ENCODE results near the gene LY6G6C.

The LY6G6C gene

GRCh38 chr6:31741815-31742214 is 20.3 kb upstream of the LY6G6C start:
- no peak for DNase-seq (ENCODE audit: low read depth)

- DNase-seq (ENCODE audit: low read depth), result no peak
Measured at GRCh38 chr6:31740397-31741223, 19.1 kb upstream of the LY6G6C start.

DNA sequence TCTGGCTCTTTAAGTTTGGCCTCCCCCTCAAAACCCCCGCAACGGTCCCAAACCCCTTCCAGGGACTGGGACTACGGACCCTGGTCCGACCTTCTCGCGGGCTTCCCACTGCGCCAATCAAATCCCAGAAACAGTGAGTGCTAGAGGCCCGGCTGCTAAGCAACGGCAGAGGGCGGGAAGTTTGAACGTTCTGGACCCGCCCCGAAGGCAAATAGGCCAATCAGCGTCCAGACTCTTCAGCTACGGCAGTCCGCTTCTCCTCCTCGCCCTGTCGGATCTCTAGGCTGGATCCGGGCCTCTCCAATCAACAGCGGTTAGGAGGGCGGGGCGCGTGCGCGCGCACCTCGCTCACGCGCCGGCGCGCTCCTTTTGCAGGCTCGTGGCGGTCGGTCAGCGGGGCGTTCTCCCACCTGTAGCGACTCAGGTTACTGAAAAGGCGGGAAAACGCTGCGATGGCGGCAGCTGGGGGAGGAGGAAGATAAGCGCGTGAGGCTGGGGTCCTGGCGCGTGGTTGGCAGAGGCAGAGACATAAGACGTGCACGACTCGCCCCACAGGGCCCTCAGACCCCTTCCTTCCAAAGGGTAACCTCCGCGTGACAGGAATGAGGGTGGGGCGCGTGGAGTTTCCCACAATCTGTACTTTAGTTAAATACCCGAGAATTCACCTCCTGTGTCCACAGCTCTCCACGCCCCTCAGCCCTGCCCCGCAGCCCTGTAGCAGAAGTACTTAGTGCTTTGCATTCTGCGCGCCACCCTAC is 18.3 kb upstream of the LY6G6C start, which contains the start of gene MSH5:
MSH5 (plus strand) TSS at position 367 of the 758 bp plus-strand sequence. CDS start 462 bp downstream, outside the sequence.
- DNase-seq (ENCODE audit: low read depth), result peak; percentile 99

DNA sequence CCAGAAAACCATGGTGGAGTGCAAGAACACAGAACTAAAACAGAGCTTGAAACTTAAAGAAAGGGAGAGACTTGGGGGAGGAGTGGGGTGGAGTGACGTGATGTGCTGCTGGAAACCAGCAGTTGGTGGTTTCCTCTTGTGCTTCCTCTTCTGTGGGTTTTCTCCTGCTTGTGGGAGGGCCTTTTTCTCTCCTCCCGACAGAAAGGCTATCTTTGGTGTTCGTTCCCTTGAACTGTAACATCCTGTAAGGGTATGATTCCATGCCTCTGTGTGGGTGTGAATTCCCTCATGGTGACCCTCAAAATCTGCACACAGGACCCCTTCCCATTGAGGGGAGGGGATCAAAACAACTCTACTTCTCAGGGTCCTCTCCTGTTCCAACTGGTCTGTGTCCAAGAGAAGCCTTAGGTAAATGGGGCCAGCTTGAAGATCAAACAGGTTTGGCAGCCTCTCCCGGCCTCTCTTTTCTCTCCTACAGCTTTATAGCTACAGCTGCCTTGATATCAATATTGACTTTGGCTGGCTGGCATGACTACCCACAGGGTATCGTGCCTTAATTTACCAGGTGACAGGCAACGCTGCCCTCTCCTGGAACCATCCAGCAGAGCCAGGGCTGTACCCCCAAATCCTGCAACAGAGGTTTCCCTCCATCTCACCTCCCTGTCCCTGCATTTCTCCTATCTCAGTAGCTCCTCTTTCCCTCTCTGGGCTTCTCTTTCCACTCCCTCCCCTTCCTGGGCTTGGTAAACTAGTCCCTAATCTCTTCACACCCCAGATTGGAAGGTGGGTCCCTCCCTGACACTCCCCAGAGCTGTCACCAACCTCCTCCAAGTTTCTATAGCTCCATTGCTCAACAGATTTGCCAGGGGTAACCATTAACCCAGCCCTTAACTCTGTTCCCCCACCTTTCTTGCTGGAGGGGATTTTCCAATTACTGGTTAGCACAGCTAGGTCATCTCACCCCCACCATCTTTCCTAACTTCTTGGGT is 16.7 kb upstream of the LY6G6C start:
- peak; percentile 82 for DNase-seq (ENCODE audit: low read depth)

GRCh38 chr6:31737315-31737990 is 15.9 kb upstream of the LY6G6C start:
- DNase-seq (ENCODE audit: low read depth), result no peak

DNA sequence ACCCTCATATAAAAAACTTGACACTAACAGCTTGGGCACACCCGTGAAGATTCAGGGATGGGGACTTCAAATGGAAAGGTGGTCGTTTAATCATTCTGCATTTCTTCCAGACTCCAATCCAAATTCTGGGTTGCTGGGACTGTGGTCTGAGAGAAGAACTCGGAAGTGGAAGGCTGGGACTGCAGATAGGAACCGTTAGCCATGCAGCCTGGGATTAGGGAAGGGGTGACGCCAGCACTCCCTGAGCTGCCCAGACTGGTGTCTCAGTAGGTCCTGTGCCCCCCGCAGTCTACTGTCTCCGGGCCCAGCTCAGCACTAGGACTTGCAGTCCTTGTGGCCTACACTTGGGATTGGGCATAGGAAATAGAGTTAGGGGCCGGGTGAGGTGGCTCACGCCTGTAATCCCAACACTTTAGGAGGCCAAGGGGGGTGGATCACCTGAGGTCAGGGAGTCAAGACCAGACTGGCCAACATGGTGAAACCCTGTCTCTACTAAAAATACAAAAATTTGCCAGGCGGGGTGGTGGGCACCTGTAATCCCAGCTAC is 15.3 kb upstream of the LY6G6C start:
- no peak for DNase-seq (ENCODE audit: low read depth)

DNA sequence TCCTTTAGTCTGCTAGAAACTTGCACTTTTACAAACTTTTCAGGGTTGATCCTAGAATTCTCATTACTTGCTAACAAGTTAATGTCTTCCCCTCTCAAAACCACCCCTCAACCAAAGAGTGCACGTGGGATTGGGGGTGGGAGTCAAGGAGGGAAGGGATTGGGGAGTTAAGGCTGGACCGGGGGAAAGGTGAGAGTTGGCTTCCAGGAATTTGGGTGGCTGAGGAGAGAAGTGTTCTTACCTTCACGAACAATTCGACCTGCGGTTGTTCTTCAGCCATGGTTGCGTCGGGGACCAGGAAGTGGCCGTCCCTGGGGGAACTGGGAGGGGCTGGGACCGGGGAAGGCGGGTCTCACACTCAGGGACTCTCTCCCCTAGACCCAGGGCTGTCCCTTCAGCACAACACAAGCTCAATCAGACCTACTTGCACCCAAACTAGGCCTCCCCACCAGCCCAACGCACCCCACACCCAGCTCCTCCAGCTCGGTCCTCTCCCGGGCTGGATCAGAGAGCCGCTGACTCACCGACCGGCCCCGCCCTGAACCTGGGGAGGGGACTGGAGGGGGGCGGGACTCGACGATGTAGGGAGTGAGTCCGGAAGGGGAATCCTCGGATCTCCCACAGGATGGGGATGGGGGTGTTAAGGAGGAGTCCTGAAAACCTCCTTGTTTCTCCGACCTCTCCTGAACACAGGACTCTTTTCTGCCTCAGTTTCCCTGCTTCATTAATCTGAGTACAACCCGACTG is 14.6 kb upstream of the LY6G6C start, which contains the start of gene CLIC1:
CLIC1 (minus strand) TSS at position 510 of the 747 bp plus-strand sequence; CDS start at position 280, 230 bp downstream.
- peak; percentile 80 for DNase-seq (ENCODE audit: low read depth)

- peak; percentile 48 for DNase-seq (ENCODE audit: low read depth)
Measured at GRCh38 chr6:31734821-31735406, 13.4 kb upstream of the LY6G6C start.

DNA sequence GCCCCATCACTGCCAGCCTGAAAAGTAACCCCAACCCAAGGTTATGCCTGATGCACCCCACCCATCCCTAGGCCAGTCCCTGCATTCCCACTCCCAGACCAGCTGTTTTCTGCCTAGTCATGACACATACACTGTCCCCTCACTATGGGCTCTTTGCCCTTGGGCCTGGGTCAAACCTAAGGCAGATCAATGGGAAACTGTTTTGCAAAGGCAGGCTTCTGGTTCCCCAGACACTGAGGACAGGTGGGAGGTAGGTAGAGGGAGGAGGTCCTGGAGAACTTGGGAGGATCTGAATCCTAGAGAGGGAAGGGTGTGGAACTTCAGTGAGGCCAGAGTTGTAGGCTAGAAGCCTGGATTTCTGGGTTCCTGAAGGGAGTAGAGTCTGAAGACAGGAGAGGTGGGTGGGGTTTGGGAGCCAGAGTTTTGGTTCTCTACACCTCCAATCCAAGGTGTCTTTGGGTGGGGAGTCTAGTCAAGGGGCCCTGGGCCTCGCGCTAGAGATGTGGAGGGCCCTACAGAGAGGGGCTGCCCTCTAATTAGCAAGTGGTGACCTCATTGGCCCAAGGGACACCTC is 12.8 kb upstream of the LY6G6C start:
- DNase-seq (ENCODE audit: low read depth), result no peak

DNA sequence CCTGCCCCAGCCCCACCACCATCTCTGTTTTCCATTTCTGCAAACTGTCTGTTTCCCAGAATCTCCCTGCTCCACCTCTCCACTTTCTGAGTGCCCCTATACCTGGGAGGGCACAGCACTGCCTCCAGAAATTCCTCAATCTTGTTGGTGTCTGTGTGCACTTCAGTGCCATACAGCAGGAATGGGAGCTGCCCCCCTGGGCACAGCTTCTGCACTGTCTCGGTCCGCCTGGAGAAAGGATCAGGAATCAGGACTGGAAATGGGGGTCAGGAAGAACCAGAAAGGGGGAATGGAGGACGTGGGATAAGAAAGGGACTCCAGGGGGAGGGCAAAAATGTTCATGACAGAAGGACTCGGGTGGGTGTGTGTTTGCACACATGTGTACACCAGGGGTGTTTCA is 12.2 kb upstream of the LY6G6C start:
- no peak for DNase-seq (ENCODE audit: low read depth)

DNA sequence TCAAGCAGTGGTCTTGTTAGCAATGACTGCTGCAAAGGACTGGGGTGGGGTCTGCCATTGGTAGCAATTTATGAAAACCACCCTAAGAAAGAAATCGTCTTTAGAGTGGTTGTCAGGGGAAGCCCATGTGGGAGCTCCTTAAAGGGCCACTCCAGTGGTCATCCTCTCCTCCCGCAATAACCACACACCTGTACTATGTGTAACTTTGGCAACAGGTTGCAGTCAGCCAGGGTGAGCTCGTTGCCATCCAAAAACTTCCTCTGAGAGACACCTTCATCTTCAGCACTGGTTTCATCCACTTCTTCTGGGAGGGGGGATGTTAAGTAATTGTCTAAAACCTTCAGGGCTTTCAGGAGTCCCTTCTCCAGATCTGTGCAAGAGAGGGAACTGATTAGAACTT is 10.5 kb upstream of the LY6G6C start:
- DNase-seq (ENCODE audit: low read depth), result no peak

DNA sequence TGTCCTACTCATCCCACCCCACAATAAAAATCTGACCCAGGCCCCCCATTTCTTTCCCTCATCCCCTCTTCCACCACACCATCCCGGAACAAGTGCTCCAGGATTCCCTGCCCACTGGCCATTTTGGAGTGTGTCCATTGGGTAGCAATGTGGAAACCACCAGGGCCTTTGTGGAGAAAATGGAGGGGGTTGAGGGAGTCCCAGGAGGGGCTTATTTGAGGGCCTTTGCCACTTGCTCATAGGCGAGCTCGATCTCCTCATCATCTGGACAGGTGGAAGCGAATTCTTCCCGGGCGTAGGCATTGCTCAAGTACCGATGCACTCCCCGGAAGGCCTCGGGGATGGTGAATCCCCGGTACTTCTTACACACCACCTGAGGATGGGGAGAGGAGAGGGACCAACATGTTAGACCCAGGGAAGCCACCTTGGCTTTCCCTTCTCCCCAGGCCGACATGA is 9.1 kb upstream of the LY6G6C start:
- DNase-seq (ENCODE audit: low read depth), result no peak

GRCh38 chr6:31729979-31730630 is 8.6 kb upstream of the LY6G6C start:
- peak; percentile 82 for DNase-seq (ENCODE audit: low read depth)

GRCh38 chr6:31729515-31729978 is 8.0 kb upstream of the LY6G6C start:
- DNase-seq (ENCODE audit: low read depth), result peak; percentile 92

DNA sequence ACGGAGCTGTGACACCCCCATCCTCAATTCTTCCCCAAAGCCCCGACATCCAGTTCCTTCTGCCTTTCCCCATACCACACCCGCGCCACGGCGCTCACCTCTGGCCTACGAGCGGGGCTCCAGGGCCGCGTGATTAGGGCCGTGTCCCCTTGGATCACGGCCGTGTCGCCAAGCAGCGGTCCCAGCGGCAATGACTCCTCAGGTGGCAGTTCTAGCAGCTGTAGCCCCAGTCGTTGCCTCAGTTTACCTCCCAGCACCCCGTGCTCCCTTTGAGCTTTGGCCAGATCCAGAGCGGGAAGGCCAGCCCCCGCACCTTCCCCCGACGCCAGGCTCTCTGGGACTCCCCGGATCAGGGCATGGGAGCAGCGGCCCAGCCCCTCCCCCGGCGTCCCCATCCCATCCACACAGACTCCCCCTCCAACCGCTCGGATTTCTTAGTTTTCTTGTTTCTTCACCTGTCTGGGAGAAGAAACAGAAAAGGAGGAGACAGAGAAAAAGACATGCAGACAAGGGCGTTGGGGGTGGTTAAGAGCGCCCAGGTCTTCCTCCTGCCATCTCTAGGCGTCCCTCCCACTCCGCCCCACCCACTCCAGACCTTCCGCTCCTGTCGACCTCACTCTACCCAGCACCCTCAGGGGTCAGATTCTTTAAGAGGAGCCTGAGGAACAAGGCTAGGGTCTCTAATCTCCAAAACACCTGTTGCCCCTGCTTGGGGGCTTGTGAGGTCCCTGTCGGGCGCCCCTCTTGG is 7.4 kb upstream of the LY6G6C start, which contains the start of gene DDAH2:
DDAH2 (minus strand) TSS at position 533 of the 748 bp plus-strand sequence; CDS start at position 395, 138 bp downstream.
- no peak for DNase-seq (ENCODE audit: low read depth)

DNA sequence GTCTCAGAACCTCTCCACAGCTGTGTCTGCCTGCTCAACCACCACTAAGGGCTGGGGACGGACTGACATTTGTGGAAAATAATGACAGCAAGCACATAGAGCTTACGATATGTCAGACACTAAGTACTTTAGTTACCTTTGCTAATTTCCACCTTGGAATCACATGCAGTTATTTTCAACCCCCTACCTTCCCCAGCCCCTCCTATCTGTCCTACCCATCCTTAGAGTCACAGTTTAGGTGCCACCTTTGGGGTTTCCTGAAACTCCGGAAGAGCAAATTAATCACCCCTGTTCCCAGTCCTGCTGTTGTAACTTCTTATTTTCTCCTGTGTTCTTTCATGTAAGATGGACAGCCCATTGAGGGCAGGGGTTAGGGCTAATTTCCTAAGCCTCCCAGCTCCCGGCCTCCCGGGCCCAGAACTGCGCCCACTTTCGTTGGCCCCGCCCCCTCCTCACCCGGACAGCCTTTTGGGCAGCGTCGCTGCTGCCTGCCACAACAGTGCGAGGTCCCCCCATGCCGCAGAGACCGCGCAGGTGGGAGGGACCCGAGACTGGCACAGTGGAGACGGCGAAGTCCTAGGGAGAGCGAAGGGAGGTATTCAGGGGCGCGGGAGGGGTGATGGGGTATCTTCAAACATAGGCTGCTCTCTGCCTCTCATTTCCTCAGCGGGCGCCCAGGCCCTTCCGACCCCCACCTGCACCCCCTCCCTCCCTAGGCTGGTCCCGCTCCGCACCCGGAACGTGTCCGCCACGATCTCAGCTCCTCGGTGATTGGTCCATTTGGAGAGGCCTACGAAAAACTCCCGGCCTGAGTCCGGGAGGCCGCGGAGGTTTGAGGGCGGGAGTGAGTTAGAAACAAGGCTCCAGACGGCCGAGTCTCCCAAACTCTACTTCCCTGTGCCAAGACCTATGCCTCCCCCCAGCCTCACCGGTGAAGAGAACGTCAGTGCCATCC is 6.4 kb upstream of the LY6G6C start:
- DNase-seq (ENCODE audit: low read depth), result no peak
